Measurements from ENCODE around the gene RELN.

Gene RELN

GRCh38 chr7:103664577-103664976, 324.9 kb downstream of the RELN start:
- Histone ChIP-seq H3K79me2 (ENCODE audit: insufficient read depth, low read length) (no peaks in the 10 kb centered on the region), H3K4me2 (ENCODE audit: low read depth, low read length, poor library complexity, severe bottlenecking) (no peak overlapping the region), H3K9ac (ENCODE audit: low read depth, low read length, poor library complexity, severe bottlenecking) (no peak overlapping the region), H3K4me1 (ENCODE audit: insufficient read depth, low read length, poor library complexity, severe bottlenecking) (no peaks in the 10 kb centered on the region), H3K9me2 (replicated peaks; ENCODE audit: low read depth, low read length) (no peaks in the 10 kb centered on the region), H3K9me3 (ENCODE audit: insufficient read depth, low read depth, low read length) (no peaks in the 10 kb centered on the region), H2AFZ (ENCODE audit: low read length) (no peak overlapping the region), H3K27me3 (ENCODE audit: insufficient read depth, low read length, poor library complexity, severe bottlenecking) (no peaks in the 10 kb centered on the region), H3K4me3 (ENCODE audit: low read length, poor library complexity, severe bottlenecking) (no peak overlapping the region), H3K36me3 (ENCODE audit: insufficient read depth, low read length) (no peaks in the 10 kb centered on the region), H3F3A (ENCODE audit: low read depth) (no peaks in the 10 kb centered on the region), H4K20me1 (ENCODE audit: insufficient read depth, low read length, poor library complexity, severe bottlenecking) (no peaks in the 10 kb centered on the region)
- TF ChIP-seq CTCF (conservative IDR thresholded peaks at IDR 0.05; ENCODE audit: low read length) = peak; percentile 22; the same call in 1 of the 2 replicates
- no peak for TF ChIP-seq EZH2phosphoT487 (IDR thresholded peaks at IDR 0.05; ENCODE audit: borderline replicate concordance)

GRCh38 chr7:103660455-103661371, 328.7 kb downstream of the RELN start:
- Histone ChIP-seq H3K36me3 (ENCODE audit: insufficient read depth, low read length) (no peaks in the 10 kb centered on the region), H3K27me3 (ENCODE audit: insufficient read depth, low read length, poor library complexity, severe bottlenecking) (no peaks in the 10 kb centered on the region), H3K4me2 (ENCODE audit: low read depth, low read length, poor library complexity, severe bottlenecking) (no peak overlapping the region), H3K4me1 (ENCODE audit: insufficient read depth, low read length, poor library complexity, severe bottlenecking) (no peaks in the 10 kb centered on the region), H3K9me2 (replicated peaks; ENCODE audit: low read depth, low read length) (no peaks in the 10 kb centered on the region), H4K20me1 (ENCODE audit: insufficient read depth, low read length, poor library complexity, severe bottlenecking) (no peaks in the 10 kb centered on the region), H3K9ac (ENCODE audit: low read depth, low read length, poor library complexity, severe bottlenecking) (no peak overlapping the region), H3K4me3 (ENCODE audit: low read length, poor library complexity, severe bottlenecking) (no peak overlapping the region), H2AFZ (ENCODE audit: low read length) (no peak overlapping the region), H3K9me3 (ENCODE audit: insufficient read depth, low read depth, low read length) (no peaks in the 10 kb centered on the region), H3F3A (ENCODE audit: low read depth) (no peaks in the 10 kb centered on the region), H3K79me2 (ENCODE audit: insufficient read depth, low read length) (no peaks in the 10 kb centered on the region)
- no peak for TF ChIP-seq EZH2phosphoT487 (IDR thresholded peaks at IDR 0.05; ENCODE audit: borderline replicate concordance)
- no peak for TF ChIP-seq CTCF (conservative IDR thresholded peaks at IDR 0.05; ENCODE audit: low read length)

GRCh38 chr7:103658055-103659005, 331.1 kb downstream of the RELN start:
- TF ChIP-seq CTCF (conservative IDR thresholded peaks at IDR 0.05; ENCODE audit: low read length) (no peak), EZH2phosphoT487 (IDR thresholded peaks at IDR 0.05; ENCODE audit: borderline replicate concordance) (no peak)
- Histone ChIP-seq H4K20me1 (ENCODE audit: insufficient read depth, low read length, poor library complexity, severe bottlenecking) (no peaks in the 10 kb centered on the region), H3K4me2 (ENCODE audit: low read depth, low read length, poor library complexity, severe bottlenecking) (no peak overlapping the region), H3K9ac (ENCODE audit: low read depth, low read length, poor library complexity, severe bottlenecking) (no peak overlapping the region), H3K27me3 (ENCODE audit: insufficient read depth, low read length, poor library complexity, severe bottlenecking) (no peaks in the 10 kb centered on the region), H3K9me2 (replicated peaks; ENCODE audit: low read depth, low read length) (no peaks in the 10 kb centered on the region), H3K4me1 (ENCODE audit: insufficient read depth, low read length, poor library complexity, severe bottlenecking) (no peaks in the 10 kb centered on the region), H2AFZ (ENCODE audit: low read length) (no peak overlapping the region), H3K4me3 (ENCODE audit: low read length, poor library complexity, severe bottlenecking) (no peak overlapping the region), H3F3A (ENCODE audit: low read depth) (no peaks in the 10 kb centered on the region), H3K36me3 (ENCODE audit: insufficient read depth, low read length) (no peaks in the 10 kb centered on the region), H3K79me2 (ENCODE audit: insufficient read depth, low read length) (no peaks in the 10 kb centered on the region), H3K9me3 (ENCODE audit: insufficient read depth, low read depth, low read length) (no peaks in the 10 kb centered on the region)
